GM18498 (cell line): ENCODE data around the gene GRK5.

Experiments used
- ATAC-seq: cut with Tn5 transposase; IDR thresholded peaks from one replicate; pipeline ENCODE4 v1.9.1; 2021; ENCODE audit warnings: mild to moderate bottlenecking, moderate library complexity; ENCODE audit not compliant: unreplicated experiment

GRK5 gene

GRCh38 chr10:119470920-119471702, 263.7 kb downstream of the GRK5 start:
- ATAC-seq, result no peak

- no peak for ATAC-seq
Measured at GRCh38 chr10:119473771-119474170, 266.4 kb downstream of the GRK5 start.

- no peak for ATAC-seq
Measured at GRCh38 chr10:119474606-119475005, 267.2 kb downstream of the GRK5 start.

- ATAC-seq, result peak; percentile 40
Measured at GRCh38 chr10:119477444-119477843, 270.1 kb downstream of the GRK5 start.

GRCh38 chr10:119478111-119478802, 270.9 kb downstream of the GRK5 start:
- ATAC-seq, result peak; percentile 87

- ATAC-seq, result no peak
Measured at GRCh38 chr10:119478811-119479341, 271.5 kb downstream of the GRK5 start.

GRCh38 chr10:119479532-119479931, 272.2 kb downstream of the GRK5 start:
- no peak for ATAC-seq

GRCh38 chr10:119480667-119481066, 273.3 kb downstream of the GRK5 start:
- ATAC-seq, result no peak

- no peak for ATAC-seq
Measured at GRCh38 chr10:119481781-119482426, 274.5 kb downstream of the GRK5 start.

GRCh38 chr10:119483001-119483400, 275.6 kb downstream of the GRK5 start:
- no peak for ATAC-seq

- ATAC-seq, result no peak
Measured at GRCh38 chr10:119483839-119484238, 276.5 kb downstream of the GRK5 start.

GRCh38 chr10:119488675-119489074, 281.3 kb downstream of the GRK5 start:
- ATAC-seq, result no peak

GRCh38 chr10:119489991-119490326, 282.6 kb downstream of the GRK5 start:
- no peak for ATAC-seq

- no peak for ATAC-seq
Measured at GRCh38 chr10:119491966-119492757, 284.8 kb downstream of the GRK5 start.

GRCh38 chr10:119493155-119493554, 285.8 kb downstream of the GRK5 start:
- ATAC-seq, result no peak

- ATAC-seq, result no peak
Measured at GRCh38 chr10:119494236-119495020, 287.1 kb downstream of the GRK5 start.

GRCh38 chr10:119495021-119495505, 287.7 kb downstream of the GRK5 start:
- ATAC-seq, result no peak

GRCh38 chr10:119495545-119495944, 288.2 kb downstream of the GRK5 start:
- ATAC-seq, result no peak

GRCh38 chr10:119496273-119496672, 288.9 kb downstream of the GRK5 start:
- peak; percentile 81 for ATAC-seq

- no peak for ATAC-seq
Measured at GRCh38 chr10:119497243-119497642, 289.9 kb downstream of the GRK5 start.
